Medulla oblongata (tissue), 1 donor: ENCODE measurements around the gene HPGDS.
"Not testable (repeated sequence)": the region's sequence is repeated elsewhere in the genome, so short reads cannot be mapped to it uniquely, and the experiment has no call there.

Experiments
- DNase-seq: peaks from one replicate; pipeline ENCODE4 v3.0.0-alpha.2; 2015; ENCODE audit errors: extremely low spot score

Gene HPGDS

GRCh38 chr4:94357624-94358023 lies 15.0 kb upstream of the HPGDS start:
- no peak for DNase-seq

- no peak for DNase-seq
Observed at GRCh38 chr4:94356444-94356843, 13.8 kb upstream of the HPGDS start.

- DNase-seq, result no peak
Observed at GRCh38 chr4:94354474-94354896, 11.8 kb upstream of the HPGDS start.

- no peak for DNase-seq
Observed at GRCh38 chr4:94352996-94353395, 10.4 kb upstream of the HPGDS start.

- no peak for DNase-seq
Observed at GRCh38 chr4:94352163-94352562, 9.5 kb upstream of the HPGDS start.

- DNase-seq, result no peak
Observed at GRCh38 chr4:94351319-94351718, 8.7 kb upstream of the HPGDS start.

- no peak for DNase-seq
Observed at GRCh38 chr4:94350095-94350494, 7.5 kb upstream of the HPGDS start.

- DNase-seq, result no peak
Observed at GRCh38 chr4:94349193-94349592, 6.6 kb upstream of the HPGDS start.

- DNase-seq, result no peak
Observed at GRCh38 chr4:94348666-94349065, 6.0 kb upstream of the HPGDS start.

GRCh38 chr4:94346541-94346940 lies 3.9 kb upstream of the HPGDS start:
- no peak for DNase-seq

- DNase-seq, result peak; percentile 47
Observed at GRCh38 chr4:94345969-94346368, 3.3 kb upstream of the HPGDS start.

- DNase-seq, result peak; percentile 63
Observed at GRCh38 chr4:94345266-94345665, 2.6 kb upstream of the HPGDS start.

GRCh38 chr4:94344457-94344856 lies 1.8 kb upstream of the HPGDS start:
- DNase-seq, result no peak

- DNase-seq, result no peak
Observed at GRCh38 chr4:94341481-94342370, 910 bp downstream of the HPGDS start.

GRCh38 chr4:94339779-94340178 lies 2.9 kb downstream of the HPGDS start:
- DNase-seq, result peak; percentile 26

GRCh38 chr4:94338681-94339351 lies 3.8 kb downstream of the HPGDS start:
- no peak for DNase-seq

- DNase-seq, result not testable (repeated sequence)
Observed at GRCh38 chr4:94336791-94337190, 5.8 kb downstream of the HPGDS start.

- DNase-seq, result no peak
Observed at GRCh38 chr4:94336303-94336702, 6.3 kb downstream of the HPGDS start.

- no peak for DNase-seq
Observed at GRCh38 chr4:94334962-94335361, 7.7 kb downstream of the HPGDS start.

- no peak for DNase-seq
Observed at GRCh38 chr4:94334476-94334875, 8.2 kb downstream of the HPGDS start.

GRCh38 chr4:94333866-94334265 lies 8.8 kb downstream of the HPGDS start:
- DNase-seq, result no peak

- DNase-seq, result no peak
Observed at GRCh38 chr4:94332983-94333590, 9.5 kb downstream of the HPGDS start.

- no peak for DNase-seq
Observed at GRCh38 chr4:94329933-94330332, 12.7 kb downstream of the HPGDS start.
